Glutamatergic neuron (in vitro differentiated cells): ENCODE results near the gene SDC1. TPM values are rescaled to one million over a fixed set of nuclear protein-coding genes. Genes with fewer than 3 reads are reported as not detected.

Experiments used
- DNase-seq: peaks from one replicate; pipeline ENCODE4 v3.0.0; 2022
- H3K27ac Mint-ChIP-seq: one replicate; pipeline ENCODE4 v1.8.0; 2020; ENCODE audit warnings: mild to moderate bottlenecking, mixed read lengths, inconsistent platforms; ENCODE audit not compliant: unreplicated experiment
- H3K27me3 Mint-ChIP-seq: one replicate; pipeline ENCODE4 v1.8.0; 2020; ENCODE audit warnings: mild to moderate bottlenecking, moderate library complexity, mixed read lengths, inconsistent platforms; ENCODE audit not compliant: unreplicated experiment
- H3K36me3 Mint-ChIP-seq: one replicate; pipeline ENCODE4 v1.8.0; 2020; ENCODE audit warnings: mild to moderate bottlenecking, mixed read lengths, inconsistent platforms; ENCODE audit not compliant: unreplicated experiment
- H3K4me1 Mint-ChIP-seq: one replicate; pipeline ENCODE4 v1.8.0; 2020; ENCODE audit warnings: mild to moderate bottlenecking, low read depth, mixed read lengths, inconsistent platforms; ENCODE audit not compliant: unreplicated experiment
- H3K4me3 Mint-ChIP-seq: one replicate; pipeline ENCODE4 v1.8.0; 2020; ENCODE audit warnings: mild to moderate bottlenecking, mixed read lengths, inconsistent platforms; ENCODE audit not compliant: unreplicated experiment
- H3K9me3 Mint-ChIP-seq: one replicate; pipeline ENCODE4 v1.8.0; 2020; ENCODE audit warnings: mild to moderate bottlenecking, moderate library complexity, mixed read lengths, inconsistent platforms; ENCODE audit not compliant: unreplicated experiment
- total RNA-seq: library from RNA; stranded (reverse); fragmentation: NEBNext Ultra II Directional; extraction: Animal tissue kit (Norgen Biotek cat#: 25700); gene quantifications from one replicate; pipeline ENCODE4 v1.2.1, GENCODE V29; 2021; ENCODE audit not compliant: unreplicated experiment
- TF ChIP-seq, protein P1 (sequence below): fragments of 200-600 bp; sonication (generic); IDR thresholded peaks from one replicate; pipeline ENCODE4 v1.5.0; 2021; ENCODE audit not compliant: partially characterized antibody, unreplicated experiment

Gene SDC1
- total RNA-seq, 1 donor from 2014 or later, result 0.93 TPM

DNA sequence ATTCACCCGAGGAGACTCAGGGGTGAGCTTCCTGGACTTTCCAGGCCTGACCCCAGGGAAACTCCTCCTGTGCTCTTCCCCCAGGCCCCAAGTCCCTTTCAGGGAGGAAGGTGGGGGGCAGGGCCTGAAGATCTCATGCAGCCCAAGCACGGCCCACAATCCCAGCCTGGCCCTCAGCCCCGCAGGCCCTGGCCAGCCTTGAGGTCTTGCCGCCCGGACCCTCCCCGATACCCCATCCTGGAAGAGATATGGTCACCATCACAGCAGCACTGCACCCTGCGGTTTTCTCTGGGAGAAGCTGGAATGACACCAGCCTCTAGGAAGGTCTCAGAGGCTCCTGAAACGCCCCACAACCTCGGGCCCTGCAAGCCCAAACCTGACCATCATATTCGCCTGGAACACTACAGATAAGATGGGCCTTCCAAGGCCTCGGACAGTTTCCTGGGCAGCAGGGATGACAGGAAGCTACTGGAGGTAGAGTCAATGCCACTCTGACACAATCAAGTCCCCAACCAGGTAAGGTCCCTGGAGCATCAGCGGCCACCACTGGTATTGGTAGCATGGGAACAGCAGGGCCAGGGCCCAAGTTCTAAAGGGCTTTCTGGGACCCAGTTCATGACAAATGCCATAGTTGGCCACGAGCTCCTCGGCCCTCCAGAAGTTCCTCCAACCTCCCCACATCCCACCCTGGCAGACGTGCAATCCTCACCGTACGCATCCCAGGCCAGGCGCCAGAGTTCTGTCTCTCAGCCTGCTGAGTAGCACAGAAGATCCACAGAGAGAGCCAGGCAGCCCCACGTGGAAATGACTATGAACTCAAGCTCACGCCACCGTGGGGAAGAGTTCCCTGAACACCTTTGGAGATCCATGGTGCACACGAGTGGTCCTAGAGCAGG is 8.6 kb downstream of the SDC1 start:
- TF ChIP-seq, protein P1, sequence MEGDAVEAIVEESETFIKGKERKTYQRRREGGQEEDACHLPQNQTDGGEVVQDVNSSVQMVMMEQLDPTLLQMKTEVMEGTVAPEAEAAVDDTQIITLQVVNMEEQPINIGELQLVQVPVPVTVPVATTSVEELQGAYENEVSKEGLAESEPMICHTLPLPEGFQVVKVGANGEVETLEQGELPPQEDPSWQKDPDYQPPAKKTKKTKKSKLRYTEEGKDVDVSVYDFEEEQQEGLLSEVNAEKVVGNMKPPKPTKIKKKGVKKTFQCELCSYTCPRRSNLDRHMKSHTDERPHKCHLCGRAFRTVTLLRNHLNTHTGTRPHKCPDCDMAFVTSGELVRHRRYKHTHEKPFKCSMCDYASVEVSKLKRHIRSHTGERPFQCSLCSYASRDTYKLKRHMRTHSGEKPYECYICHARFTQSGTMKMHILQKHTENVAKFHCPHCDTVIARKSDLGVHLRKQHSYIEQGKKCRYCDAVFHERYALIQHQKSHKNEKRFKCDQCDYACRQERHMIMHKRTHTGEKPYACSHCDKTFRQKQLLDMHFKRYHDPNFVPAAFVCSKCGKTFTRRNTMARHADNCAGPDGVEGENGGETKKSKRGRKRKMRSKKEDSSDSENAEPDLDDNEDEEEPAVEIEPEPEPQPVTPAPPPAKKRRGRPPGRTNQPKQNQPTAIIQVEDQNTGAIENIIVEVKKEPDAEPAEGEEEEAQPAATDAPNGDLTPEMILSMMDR, result no peak
- no peak for DNase-seq
- Mint-ChIP-seq H3K9me3 (peaks cover 14% of the 10 kb centered on the region), H3K4me3 (no peak overlapping the region), H3K27ac (no peak overlapping the region), H3K4me1 (no peaks in the 10 kb centered on the region), H3K27me3 (peaks cover 3% of the 10 kb centered on the region), H3K36me3 (no peaks in the 10 kb centered on the region)

DNA sequence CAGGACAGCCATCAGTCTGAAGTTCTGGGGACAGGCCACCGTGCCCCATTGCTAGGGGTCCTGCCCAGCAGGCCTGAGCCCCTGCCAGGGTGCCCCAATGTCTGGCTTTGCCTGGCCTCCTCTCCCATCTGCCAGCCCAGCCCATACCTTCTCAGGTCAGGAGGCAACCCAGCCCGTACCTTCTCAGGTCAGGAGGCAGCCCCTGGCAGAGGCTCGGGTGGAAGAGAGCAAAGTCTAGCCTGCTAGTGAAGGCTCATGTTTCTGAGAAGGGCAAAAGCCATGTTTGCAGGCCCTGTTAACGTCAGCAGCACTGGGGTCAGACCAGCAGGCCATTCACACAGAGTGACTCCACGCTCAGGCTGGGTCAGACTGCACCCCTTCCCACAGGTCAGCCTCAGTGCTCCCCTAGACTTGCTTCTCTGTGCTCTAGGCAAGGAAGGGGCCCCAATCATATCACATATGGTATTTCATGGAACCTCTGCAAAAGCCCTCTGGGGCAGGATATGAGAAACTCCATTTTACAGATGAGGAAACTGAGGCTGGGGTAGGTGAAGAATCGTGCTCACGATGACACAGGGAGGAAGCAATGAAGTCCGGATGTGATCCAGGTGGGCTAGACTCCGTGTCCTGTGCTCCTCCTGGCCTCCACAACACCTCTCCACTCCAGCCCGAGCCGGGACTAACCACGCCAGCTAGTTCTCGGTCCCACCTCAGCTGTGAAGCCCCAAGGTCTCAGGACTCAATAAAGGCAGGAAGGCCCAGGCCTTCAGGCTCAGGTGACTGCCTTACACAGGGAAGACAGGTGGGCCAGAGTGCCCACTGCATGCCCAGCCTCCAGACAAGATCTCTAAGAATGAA is 9.5 kb downstream of the SDC1 start:
- TF ChIP-seq, protein P1, result no peak
- H3K9me3 Mint-ChIP-seq, result peaks cover 14% of the 10 kb centered on the region
- no peak for DNase-seq
- no peaks in the 10 kb centered on the region for H3K36me3 Mint-ChIP-seq
- no peak overlapping the region for H3K4me3 Mint-ChIP-seq
- peaks cover 5% of the 10 kb centered on the region for H3K27me3 Mint-ChIP-seq
- H3K27ac Mint-ChIP-seq, result no peak overlapping the region
- H3K4me1 Mint-ChIP-seq, result peaks cover 3% of the 10 kb centered on the region

DNA sequence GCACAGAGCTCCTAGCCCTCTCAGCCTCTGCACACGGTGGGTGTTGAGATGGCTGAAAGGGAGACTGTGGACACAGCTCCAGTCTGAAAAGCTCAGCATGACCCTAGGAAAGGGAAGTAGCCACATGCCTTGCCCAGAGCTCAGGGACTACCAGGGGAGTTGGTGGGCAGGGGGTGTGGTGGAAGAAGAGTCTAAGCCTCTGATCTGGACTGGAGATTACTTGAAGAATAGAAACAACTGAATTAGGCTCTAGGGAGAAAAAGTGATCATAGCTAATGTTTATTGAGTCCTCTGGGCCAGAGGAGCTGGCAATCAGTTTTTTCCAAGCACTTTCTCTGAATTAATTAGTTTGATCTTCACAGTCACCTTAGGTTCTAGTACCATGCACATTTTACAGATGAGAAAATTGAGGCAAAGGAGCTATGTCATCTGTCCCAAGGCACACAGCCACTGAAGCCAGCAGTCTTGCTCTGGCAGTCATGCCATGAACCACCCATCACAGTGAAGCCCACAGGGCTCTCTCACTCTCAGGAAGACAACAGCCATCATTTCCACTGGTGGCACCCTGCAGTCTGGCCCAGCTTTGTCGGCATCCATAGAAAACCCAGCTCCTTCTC is 10.3 kb downstream of the SDC1 start:
- H3K27me3 Mint-ChIP-seq, result peaks cover 5% of the 10 kb centered on the region
- H3K4me1 Mint-ChIP-seq, result peaks cover 3% of the 10 kb centered on the region
- no peak for DNase-seq
- TF ChIP-seq, protein P1, result no peak
- no peak overlapping the region for H3K27ac Mint-ChIP-seq
- H3K9me3 Mint-ChIP-seq, result peaks cover 9% of the 10 kb centered on the region
- no peaks in the 10 kb centered on the region for H3K36me3 Mint-ChIP-seq
- H3K4me3 Mint-ChIP-seq, result no peak overlapping the region

DNA sequence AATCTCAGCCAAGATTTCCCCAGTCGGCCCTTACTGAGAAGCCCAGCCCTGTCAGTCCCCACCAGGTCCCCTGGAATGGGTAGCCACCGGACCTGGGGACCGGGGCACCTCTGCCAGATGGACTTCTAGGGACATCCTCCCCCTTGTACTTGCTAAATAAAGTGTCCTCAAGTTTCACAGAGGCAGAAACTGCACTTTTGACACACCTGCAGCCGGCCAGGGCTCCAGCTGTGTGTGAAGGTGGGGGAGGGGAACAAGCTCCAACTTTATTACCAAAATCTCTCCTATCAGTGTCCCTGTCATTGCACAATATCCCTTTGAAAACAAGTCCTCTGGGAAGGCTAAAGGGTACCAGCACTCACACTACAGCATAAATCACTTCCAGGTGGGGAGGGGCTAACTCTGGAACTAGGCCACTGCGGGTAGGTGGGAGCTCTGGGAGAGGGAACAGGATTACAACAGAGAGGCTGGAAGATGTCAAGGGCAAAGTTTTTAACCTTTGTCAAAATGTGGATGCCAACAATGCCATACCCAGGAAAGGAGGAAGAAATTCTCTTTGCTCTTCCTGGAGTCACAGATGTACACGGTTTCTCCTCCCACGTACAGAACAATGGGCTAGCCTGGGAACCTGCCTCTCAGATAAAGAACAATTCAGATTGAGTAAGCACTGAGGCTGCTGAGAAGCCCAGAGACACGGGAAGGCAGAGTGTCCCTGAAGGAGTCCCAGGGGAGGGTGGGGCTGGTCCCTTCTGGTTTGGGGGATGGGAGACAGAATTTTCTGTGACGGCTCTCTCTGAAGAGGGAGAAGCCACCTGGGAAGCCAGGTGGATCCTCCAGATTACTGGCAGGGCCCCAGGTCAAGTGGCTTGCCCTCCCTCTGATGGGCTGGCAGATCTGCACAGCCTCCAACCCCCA is 11.0 kb downstream of the SDC1 start:
- DNase-seq, result no peak
- Mint-ChIP-seq H3K27ac (no peak overlapping the region), H3K36me3 (no peaks in the 10 kb centered on the region)

More for the DNA sequence above, 11.0 kb downstream of the SDC1 start:
- H3K27me3 Mint-ChIP-seq, result peaks cover 5% of the 10 kb centered on the region
- no peak overlapping the region for H3K4me3 Mint-ChIP-seq
- peaks cover 3% of the 10 kb centered on the region for H3K4me1 Mint-ChIP-seq
- TF ChIP-seq, protein P1, result no peak
- H3K9me3 Mint-ChIP-seq, result peaks cover 9% of the 10 kb centered on the region
